HG02798 (cell line): ENCODE results near the gene SNTG2.

ENCODE experiments used
- ATAC-seq: cut with Tn5 transposase; IDR thresholded peaks from one replicate; pipeline ENCODE4 v1.9.1; 2021; ENCODE audit warnings: mild to moderate bottlenecking; ENCODE audit not compliant: unreplicated experiment, poor library complexity

Gene SNTG2

GRCh38 chr2:1339388-1340140 is 388.9 kb downstream of the SNTG2 start:
- ATAC-seq = no peak

DNA sequence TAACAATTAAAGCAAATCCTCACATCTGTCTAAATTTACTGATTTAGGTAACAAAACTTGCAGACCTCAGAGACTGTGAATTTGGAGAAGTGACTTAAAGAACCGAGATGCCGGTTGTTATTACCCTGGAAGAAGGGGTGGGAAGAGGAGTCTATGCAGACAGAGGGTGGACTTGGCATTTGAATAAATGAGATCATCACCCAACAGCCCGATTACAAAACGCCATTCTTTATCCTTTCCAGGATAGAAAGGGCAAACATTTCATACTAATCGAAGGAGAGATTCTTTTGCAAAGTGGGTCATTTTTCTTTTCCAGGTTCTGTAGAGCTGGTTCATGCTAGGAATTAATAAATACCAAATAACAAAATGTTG is 389.5 kb downstream of the SNTG2 start:
- ATAC-seq = no peak

GRCh38 chr2:1341404-1342120 is 390.9 kb downstream of the SNTG2 start:
- ATAC-seq = no peak

DNA sequence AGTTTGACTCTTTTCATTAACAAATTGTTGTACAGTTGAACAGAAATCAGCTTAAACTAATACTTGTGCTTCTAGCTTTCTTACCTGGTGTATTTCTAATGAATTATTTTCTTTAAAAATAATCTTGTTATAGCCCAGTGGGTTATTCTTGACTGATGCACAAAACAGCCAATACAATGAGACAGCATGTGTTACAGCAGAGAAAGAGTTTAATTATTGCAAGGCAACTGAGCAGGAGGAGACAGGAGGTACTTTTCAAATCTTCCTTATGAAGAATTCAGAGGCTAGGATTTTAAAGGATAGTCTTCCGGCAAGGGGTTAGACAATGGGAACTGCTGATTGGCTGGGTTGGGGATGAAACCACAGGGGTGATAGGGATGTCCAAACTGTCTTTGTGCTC is 398.1 kb downstream of the SNTG2 start:
- no peak for ATAC-seq

DNA sequence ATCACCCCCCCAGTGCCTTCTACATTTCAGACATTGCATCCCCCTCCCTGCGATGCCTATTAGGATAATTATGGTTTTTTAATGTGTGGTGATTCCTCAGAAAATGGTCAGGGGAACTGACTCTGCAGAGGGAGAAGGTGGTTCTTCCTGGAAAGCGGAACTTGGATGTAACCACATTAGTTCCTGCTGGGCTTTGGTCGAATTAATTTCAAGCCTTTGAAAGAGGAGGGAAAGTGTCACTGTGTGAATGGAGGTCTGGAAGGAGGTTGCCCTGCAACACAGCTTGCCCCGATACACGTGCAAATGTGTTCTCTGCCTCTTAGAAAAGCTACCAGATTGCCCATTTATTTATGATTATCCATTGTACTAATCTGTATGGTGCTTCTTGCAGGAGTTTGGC is 399.5 kb downstream of the SNTG2 start:
- no peak for ATAC-seq

DNA sequence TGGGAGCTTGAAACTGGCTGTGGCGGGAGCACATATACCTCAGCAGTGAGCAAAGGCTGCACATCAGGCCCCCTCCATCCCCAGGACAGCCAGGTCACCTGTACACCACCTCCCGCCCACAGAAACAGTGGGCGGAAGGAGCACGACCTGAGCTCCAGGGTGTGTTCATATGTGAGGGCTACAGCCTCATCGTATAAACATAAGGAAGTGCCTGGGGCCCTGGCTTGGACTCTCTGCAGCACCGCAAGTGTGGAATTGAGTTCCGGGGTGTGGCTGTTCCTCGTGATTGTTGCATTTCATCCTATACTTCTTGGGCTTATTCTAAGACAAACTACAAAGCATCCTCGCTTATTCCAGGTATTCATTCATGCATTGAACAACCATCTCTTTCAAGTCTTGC is 402.5 kb downstream of the SNTG2 start:
- no peak for ATAC-seq

- no peak for ATAC-seq
Observed at GRCh38 chr2:1353543-1353942, 402.9 kb downstream of the SNTG2 start.

DNA sequence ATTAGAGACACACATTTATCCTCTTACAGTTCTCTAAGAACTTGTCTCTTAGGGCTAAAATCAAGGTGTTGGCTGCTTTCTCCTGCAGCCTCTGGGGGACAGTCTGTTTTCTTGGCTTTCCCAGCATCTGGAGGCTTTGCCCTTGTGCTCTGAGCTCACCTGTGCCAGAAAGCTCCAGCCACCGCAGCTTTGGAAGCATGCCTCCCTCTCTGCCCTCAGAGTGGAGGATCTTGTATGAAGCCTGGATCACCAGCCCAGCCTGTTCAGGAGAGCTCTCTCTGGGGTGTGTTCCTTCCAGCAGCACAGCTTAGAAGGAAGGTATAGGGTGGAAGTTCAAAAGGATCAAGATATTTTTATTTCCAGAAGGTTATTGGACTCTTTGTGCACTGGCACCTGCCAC is 409.5 kb downstream of the SNTG2 start:
- no peak for ATAC-seq

- ATAC-seq = no peak
Observed at GRCh38 chr2:1360557-1361250, 410.1 kb downstream of the SNTG2 start.

GRCh38 chr2:1363367-1363766 is 412.7 kb downstream of the SNTG2 start:
- ATAC-seq = no peak

DNA sequence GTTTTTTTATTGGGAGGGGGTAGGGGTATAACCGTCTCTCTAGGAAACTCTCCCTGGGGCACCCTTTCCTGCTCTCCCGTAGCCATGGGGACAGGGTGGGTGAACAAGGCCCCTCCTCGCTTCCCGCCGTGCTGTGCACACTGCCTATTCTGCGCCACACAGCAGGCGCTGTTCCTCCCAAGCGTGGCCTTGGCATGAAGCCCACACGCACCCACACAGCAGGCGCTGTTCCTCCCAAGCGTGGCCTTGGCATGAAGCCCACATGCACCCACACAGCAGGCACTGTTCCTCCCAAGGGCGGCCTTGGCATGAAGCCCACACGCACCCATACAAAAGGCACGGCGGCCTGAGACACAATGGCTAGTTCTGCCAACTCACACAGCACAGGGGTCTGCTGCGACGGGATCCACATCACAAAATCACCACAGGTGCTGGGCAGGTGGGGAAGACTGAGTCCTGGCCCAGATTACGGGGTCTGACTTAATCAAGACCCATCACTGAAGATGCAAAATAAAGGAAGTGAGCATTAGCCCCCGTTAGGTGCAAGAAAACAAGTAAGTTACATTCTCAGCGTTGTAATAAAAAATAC is 416.0 kb downstream of the SNTG2 start:
- no peak for ATAC-seq

DNA sequence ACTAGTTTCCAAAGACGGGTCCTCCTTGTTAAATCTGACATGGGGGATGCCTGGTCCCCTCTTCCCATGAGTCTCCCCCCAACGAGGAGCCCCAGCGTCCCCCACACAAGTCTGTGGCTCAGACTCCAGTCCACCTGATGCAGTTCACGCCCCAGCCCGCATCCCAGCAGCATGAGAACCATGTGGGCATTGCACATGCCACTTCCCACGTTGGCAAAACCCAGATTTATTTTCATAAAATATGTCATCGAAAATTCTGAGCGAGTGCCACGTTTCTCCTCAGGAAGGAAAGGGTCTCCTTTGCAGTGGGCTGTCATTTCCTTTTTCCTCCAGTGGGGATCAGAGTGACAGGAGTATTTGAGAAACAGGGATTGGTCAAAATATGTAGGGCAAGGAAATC is 417.0 kb downstream of the SNTG2 start:
- ATAC-seq = no peak

DNA sequence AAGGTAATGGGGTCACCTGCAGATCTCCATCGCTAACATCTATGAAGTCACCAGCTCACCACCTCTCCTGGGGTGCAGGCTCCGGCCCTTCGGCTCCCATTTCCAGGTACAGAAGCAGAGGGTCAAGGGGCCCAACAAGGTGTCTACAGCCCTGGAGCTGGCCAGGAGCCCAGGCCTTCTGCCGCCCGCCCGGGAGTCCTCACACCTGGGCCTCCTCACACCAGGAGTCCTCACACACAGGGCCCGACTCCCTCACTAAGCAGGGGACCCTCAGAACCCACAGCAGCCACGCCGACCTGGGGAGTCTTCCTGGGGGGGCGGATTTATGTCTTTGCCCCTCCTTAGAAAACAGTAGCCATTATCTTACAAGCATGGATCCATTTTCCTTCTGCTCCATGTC is 419.3 kb downstream of the SNTG2 start:
- ATAC-seq = no peak

DNA sequence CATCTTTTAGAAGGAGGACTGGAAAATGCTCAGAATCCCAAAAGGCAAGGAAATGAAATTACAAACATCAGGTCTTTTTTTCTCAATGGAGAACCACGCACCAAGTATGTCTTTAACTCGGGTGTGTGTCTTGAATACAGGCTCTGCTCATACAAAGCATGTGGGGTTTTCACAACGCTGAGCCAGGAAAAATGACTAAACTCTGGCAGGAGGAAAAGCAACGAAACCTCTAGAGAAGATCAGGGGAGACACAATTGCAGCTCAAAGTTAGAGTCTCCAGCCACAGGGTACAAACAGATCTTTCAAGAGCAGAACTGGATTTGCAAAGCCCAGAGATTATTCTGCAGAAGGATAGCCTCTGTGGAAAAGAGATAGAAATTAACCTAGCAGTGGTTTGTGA is 419.8 kb downstream of the SNTG2 start:
- ATAC-seq = no peak

GRCh38 chr2:1371082-1371481 is 420.4 kb downstream of the SNTG2 start:
- ATAC-seq = no peak

DNA sequence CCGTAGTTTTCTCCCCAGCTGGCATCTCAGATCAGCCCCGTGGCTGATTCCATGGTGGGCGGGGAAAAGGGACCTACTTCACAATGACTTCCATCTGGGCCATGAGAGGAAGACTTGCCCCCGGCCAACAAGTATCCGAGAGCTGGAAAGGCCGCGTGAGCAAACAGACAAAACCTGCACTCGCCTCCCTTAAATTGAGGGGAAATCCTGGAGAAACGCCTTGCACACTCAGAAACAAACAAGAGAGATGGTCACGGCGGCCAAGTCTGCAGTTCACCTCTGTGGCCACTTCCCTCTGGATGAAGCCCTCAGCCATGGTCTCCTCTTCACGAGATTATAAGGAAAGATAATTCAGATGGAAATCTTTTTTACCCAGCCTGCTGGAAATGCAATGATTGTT is 423.2 kb downstream of the SNTG2 start:
- no peak for ATAC-seq

- ATAC-seq = no peak
Observed at GRCh38 chr2:1374287-1374686, 423.6 kb downstream of the SNTG2 start.

DNA sequence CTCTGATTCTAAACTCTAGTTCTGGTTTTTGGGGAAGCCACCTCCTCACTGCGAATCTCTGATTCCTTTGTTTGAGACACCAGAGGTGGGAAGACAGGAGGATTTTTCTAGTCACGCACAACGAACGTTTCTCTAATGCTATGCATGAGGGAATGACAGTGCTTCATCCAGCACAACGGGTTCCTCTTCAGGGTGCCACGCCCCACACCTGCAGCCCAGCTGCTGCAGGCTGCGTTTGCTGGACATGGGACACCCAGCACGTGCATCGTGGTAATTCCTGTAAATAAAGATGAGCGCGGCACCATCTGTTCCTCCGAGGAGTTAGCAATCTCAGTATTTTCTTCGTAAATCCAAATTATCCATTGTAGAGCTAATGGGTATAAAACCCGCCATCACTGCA is 425.1 kb downstream of the SNTG2 start:
- ATAC-seq = no peak

- no peak for ATAC-seq
Observed at GRCh38 chr2:1377473-1377872, 426.8 kb downstream of the SNTG2 start.

GRCh38 chr2:1378456-1379150 is 428.0 kb downstream of the SNTG2 start:
- ATAC-seq = no peak

DNA sequence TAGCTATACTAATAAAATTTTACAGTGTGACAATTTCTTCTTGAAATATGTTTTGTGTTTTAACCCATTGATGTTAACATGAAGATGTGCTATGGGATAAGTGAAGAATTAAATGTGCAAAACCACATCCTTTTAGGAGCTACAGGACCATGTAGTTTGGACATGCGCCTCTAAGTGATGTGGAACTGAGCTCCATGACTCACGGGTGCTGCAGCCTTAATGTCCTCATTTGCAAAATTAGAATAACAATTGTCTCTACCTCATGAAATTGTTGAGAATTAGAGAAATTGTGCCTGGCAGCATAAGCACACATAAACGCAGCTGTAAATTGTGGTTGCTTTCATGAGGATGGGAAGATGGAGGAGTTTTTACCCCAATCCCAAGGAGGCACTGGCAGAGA is 431.0 kb downstream of the SNTG2 start:
- no peak for ATAC-seq
